Omental fat pad (tissue), 4 donors: ENCODE measurements around the gene CLIC2. TPM values are rescaled to one million over a fixed set of nuclear protein-coding genes. Genes with fewer than 3 reads are reported as not detected.
A peak's percentile ranks its signal among the peaks of the same experiment; 100 is the strongest.
"Not testable (repeated sequence)": the region's sequence is repeated elsewhere in the genome, so short reads cannot be mapped to it uniquely, and the experiment has no call there.

Experiments used
- ATAC-seq: fragments of 150-250 bp; one replicate; pipeline ENCODE4 v1.9.1; 2016; ENCODE audit warnings: mild to moderate bottlenecking, moderate library complexity; ENCODE audit not compliant: low FRiP score
- DNase-seq: peaks from one replicate; pipeline ENCODE4 v3.0.0-alpha.2; 2019; ENCODE audit warnings: low spot score
- CTCF ChIP-seq, 3 donors: fragments of 450-650 bp; IDR thresholded peaks; one replicate each; pipeline ENCODE4 v1.5.1; 2016 to 2017; ENCODE audit warnings: antibody characterized with exemption in 3 of 3, mild to moderate bottlenecking in 3 of 3, moderate library complexity in 2 of 3
- total RNA-seq, 4 donors: library from RNA; depleted of rRNA; stranded (reverse); fragments of >200 nt; gene quantifications; one replicate each; pipeline ENCODE4 v1.1.0, GENCODE V29; 2016

CLIC2 gene
- 10 to 100 TPM; 17.2 to 61.8 (median 17.4) TPM for total RNA-seq

GRCh38 chrX:155334486-155335336 lies at the start of gene CLIC2:
TSS of gene CLIC2 (minus strand) at chrX:155334614. CDS start at chrX:155334427, 187 bp downstream.
- ATAC-seq (peak; percentile 81), DNase-seq (no peak)
- TF ChIP-seq CTCF (IDR thresholded peaks at IDR 0.05): no peak

- DNase-seq: not testable (repeated sequence)
- peak; percentile 61 for ATAC-seq
Observed at GRCh38 chrX:155382529-155382967, 48.1 kb upstream of the CLIC2 start.

GRCh38 chrX:155381843-155382528 lies 47.6 kb upstream of the CLIC2 start, which contains the start of gene F8A2:
TSS of gene F8A2 (plus strand) at chrX:155382095. CDS start at chrX:155382115, 20 bp downstream.
- not testable (repeated sequence) for DNase-seq
- ATAC-seq: peak; percentile 78

- not testable (repeated sequence) for DNase-seq, ATAC-seq
Observed at GRCh38 chrX:155379802-155380201, 45.4 kb upstream of the CLIC2 start.

GRCh38 chrX:155373777-155374458 lies 39.5 kb upstream of the CLIC2 start:
- DNase-seq, ATAC-seq: not testable (repeated sequence)

- not testable (repeated sequence) for ATAC-seq
Observed at GRCh38 chrX:155363712-155364111, 29.3 kb upstream of the CLIC2 start.

GRCh38 chrX:155349448-155349847 lies 15.0 kb upstream of the CLIC2 start:
- DNase-seq, ATAC-seq: not testable (repeated sequence)

More at GRCh38 chrX:155363712-155364111, 29.3 kb upstream of the CLIC2 start:
- not testable (repeated sequence) for DNase-seq

GRCh38 chrX:155345689-155346088 lies 11.3 kb upstream of the CLIC2 start:
- DNase-seq, ATAC-seq: not testable (repeated sequence)

- not testable (repeated sequence) for ATAC-seq, DNase-seq
Observed at GRCh38 chrX:155335337-155335712, 911 bp upstream of the CLIC2 start.

GRCh38 chrX:155333544-155334100 lies 792 bp downstream of the CLIC2 start:
- no peak for DNase-seq
- no peak for ATAC-seq
- TF ChIP-seq CTCF (IDR thresholded peaks at IDR 0.05): no peak

- ATAC-seq (no peak), DNase-seq (no peak)
- no peak for TF ChIP-seq CTCF (IDR thresholded peaks at IDR 0.05)
Observed at GRCh38 chrX:155330992-155331391, 3.4 kb downstream of the CLIC2 start.
